Dermis blood vessel endothelial cell (primary cell): ENCODE data around the gene DCTN3. TPM values are rescaled to one million over a fixed set of nuclear protein-coding genes. Genes with fewer than 3 reads are reported as not detected.

Source experiments
- DNase-seq: peaks from one replicate; pipeline ENCODE4 v3.0.0; 2010
- total RNA-seq: library from RNA; depleted of rRNA; stranded (reverse); fragments of >200 nt; gene quantifications from 2 replicates; pipeline ENCODE4 v1.2.3, GENCODE V29; 2014

Gene DCTN3
- total RNA-seq, 1 donor from 2014 or later = 65.3 TPM

DNA sequence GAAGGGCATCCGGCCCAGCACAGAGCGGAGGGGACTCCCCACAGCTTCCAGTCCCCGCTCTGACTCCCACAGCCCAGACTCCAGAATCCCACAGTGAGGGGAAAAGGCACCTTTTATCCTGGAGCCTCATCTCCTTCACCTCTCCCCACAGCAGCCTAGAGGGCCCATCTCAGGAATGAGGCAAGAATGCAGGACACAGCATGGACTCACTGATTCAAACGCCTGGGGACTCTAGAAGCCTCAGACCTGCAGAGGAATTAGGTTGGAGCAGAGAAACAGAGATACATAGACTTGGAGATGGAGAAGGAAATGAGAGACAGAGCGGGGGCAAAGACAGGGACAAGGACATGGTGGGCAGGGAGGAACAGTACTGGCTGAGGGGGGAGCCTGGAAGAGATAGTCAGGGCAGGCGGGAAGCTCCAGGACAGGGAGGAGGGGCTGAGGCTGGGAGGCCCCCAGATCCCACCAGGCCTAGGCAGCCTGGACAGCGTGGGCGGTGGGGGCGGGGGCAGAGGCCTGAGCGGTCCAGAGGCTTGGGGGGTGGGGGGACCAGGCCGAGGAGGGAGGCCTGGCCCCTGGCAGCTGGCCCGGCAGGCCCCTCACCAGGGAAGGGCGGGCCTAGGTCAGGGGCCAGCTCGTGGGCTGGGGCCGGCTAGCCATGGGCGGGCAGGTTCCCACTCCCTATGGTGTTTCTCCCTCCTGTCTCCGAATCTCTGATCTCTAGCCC lies 46.5 kb downstream of the DCTN3 start:
- DNase-seq = no peak

DNA sequence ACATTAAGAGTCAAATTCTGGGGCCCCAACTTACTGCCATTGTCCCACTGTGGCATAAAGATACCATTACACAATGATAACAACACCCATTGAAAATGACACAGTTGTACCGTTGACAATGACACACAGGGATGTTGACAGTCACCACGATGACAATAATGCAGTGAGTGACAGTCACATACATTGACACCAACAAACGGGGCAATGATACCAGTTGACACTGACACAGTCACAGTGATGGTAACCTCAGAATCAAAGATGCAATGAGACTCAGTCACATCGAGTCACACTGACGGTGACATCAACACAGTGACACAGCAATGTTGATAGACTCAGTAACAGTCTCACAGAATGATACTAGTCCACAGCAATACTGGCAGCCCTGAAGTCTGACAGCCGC lies 47.7 kb downstream of the DCTN3 start:
- no peak for DNase-seq

DNA sequence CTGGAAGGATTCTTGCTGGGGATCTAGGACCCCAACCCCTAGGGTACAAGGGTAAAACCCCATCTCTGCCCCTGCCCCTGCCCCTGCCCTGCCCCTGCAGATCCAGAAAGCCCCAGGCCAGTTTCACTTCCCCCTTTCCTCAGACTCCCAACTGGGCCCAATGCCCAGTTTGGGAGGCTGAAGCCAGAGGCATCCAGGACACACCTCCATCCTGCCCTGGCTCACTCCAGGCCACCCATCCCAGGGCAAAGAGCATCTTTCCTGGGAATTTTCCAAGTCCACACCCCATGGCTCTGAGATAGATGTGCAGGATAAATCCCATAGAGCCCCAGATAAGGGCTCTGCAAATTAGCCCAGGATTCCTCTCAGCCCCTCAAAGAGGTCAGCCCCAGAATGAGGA lies 48.2 kb downstream of the DCTN3 start:
- no peak for DNase-seq

DNA sequence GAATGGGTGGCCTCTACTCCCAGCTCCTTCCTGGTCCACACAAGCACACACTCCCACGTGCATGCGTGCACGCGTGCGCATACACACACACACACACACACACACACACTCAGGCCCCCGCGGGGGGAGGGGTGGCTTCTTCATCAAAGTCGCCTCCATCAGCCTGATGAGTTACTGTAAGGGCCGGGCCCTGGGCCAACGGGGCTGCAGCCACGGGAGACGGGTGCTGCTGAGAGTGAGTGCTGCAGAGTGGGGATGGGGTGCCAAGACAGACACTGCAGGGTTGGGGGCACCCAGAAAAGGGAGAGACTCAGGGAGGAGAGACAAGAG lies 48.8 kb downstream of the DCTN3 start:
- no peak for DNase-seq

DNA sequence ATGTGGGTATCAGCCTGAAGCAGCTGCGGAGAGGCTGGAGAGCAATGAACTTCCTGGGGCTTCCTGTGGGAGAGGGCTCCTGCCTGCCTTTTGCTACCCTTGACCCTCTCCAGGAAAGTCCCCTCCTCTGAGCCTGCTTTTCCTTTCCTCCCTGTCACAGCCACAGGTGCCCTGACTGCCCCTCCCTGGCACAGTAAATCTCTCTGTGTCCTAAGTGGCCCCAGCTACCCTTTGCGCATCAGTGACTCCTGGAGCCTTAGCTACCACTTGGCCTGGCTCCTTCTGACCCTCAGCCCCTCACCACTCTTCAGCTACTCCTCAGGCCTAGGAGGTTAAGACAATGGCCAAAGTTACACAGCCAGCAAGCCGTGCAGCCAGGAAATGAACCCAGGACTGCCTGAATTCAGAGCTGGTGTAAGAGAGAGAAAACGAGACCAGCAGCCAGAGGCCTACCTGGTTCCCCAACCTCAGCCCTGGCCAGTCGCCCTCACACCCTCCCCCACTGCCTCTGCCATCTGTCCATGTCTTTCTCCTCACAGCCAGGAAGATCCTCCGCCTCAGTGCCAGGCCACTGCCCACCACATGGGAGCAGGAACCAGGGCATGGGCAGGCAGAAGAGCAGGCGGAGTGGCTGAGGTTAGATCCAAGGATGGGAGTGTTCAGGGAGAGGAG lies 49.4 kb downstream of the DCTN3 start:
- no peak for DNase-seq

DNA sequence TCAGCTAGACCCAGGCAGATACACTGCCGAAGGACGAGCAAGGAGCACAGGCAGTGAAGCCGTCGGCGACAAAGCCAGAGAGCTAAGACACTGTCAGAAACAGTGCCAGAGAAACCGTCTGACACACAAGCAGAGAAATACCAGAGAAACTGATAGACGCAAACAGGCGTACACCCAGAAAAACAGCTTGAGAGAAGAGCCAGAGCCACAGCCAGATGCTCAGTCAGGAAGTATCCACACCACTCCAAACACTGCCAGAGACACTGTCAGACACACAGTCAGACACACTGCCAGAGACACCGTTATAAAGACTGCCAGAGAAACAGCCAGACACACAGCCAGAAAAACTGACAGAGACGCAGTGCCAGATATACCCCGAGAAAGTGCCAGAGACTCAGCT lies 49.9 kb downstream of the DCTN3 start:
- DNase-seq = no peak

DNA sequence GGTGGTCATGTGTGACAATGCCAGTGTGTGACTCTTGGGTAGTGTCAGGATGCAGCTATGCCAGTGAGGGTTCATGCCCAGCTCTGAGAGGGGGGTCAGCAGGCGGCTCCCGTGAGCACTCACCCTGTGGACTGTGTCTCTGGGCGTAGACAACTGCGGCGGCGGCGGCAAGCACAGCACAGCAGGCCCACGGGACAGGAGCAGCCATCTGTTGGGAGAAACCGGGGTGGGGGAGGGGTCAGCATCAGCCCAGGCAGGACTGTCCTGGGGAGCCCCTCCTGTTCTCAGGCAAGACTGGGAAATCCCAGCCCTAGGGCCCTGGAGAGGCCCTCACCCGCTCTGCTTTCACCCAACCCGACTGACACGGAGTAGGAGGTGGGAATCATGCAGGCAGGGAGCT lies 51.5 kb downstream of the DCTN3 start:
- DNase-seq = no peak

DNA sequence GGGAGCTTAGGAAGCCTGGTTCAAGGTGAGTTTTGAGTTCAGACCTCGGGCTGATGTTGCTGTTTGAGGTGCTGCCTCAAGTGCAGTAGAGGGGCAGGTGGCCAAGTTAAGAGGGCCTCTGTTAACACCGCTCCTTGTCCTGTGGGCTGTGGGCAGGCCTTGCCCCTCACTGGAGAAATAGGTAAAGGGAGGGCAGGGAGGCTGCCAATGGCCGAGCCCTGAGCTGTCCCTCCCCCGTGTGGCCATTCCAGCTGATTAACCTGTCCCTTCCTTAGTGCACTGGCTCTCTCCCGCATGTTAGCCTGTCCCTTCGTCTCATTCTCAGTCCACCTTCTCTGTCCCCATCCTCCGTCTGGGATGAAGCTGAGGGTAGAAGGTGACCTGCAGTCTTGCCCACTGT lies 52.2 kb downstream of the DCTN3 start:
- no peak for DNase-seq

DNA sequence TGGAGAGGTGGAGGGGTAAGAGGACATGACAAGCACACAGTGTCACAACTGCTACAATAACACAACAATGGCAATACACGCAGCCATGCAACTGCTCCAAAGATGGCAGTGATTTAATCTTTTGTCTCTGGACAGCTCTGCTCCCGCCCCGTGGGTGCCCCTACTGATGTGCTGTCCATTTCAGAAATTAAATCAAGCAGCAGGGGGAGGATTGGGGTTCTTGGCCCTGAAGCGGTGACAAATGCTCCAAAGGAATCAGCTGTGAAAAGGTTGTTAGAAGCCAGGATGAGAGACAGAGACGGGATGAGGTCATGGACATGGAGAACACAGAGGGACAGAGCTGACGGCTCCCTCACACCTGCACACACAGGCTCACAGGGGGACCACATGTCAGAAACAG lies 53.3 kb downstream of the DCTN3 start:
- no peak for DNase-seq

DNA sequence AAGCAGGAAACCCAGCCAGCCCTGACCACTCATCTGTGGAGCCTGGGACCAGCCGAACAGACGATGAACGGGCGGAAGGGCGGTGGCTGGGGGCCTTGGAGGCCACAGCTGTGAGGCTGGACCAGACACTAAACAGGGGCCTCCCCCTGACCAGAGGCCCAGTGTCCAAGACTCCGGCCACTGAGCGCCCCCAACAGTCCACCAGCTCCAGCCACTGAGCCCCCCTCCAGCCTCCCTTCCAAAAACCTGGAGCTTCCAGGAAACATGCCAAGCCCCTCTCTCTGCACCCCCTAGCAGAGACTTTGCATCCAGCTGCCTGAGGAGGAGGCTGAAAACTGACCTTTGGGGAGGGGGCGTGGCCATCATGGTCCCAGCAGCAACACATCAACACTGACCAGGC lies 54.0 kb downstream of the DCTN3 start:
- no peak for DNase-seq

DNA sequence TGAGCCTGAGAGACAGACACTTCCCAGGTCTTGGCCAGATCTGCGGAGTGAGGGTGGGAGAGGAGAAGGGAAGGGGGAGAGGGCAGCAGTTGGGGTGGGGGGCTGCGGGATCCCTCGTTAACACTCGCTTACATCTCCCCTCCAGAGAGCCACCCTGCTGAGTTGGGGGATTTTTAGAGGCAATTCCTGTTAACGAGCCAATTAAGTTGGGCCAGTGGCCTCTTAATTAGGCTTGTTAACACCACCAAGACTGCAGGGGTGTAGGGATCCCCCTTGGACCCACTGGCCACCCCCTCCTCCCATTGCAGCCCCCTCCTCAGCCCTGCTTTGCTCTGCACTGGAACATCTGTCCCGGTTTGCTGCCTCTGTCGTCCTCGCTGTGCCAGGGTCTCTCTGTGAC lies 54.4 kb downstream of the DCTN3 start:
- no peak for DNase-seq

DNA sequence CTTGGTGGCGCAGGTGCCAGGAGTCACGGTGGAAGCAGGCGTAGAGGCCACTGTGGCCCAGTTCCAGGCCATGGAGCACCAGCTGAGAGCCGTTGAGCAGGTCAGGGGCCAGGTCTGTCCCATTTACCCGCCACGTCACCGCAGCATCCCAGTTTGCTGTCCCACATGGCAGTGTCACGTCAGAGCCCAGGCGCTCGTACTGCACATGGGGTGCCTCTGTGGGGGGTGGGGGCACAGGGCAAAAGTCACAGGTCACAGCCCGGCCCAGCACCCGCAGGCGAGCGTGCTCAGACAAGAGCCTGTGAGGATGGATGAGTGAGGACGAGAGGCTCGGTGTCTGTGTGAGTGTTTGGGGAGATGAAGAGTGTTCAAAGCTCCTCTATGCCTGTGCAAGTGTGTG lies 55.7 kb downstream of the DCTN3 start:
- no peak for DNase-seq

Other genes starting within 250 kb of the DCTN3 start
- 4.9 and 8.0 TPM in 2 replicates for gene MYORG, start 243.6 kb downstream of the DCTN3 start, total RNA-seq
- gene FAM219A, start 161.9 kb downstream of the DCTN3 start, total RNA-seq = 9.2 and 14.7 TPM in 2 replicates
- not detected in 2 replicates for gene DNAI1, start 161.7 kb downstream of the DCTN3 start, total RNA-seq
- 0.42 TPM in 1 of 2 replicates, not detected in the other for gene ENHO, start 97.5 kb downstream of the DCTN3 start, total RNA-seq
- not detected in 2 replicates for gene CNTFR, start 30.8 kb downstream of the DCTN3 start, total RNA-seq
- gene RPP25L, start 8.4 kb downstream of the DCTN3 start, total RNA-seq = 21.4 and 31.8 TPM in 2 replicates
- 0.09 and 0.51 TPM in 2 replicates for gene ARID3C, start 8.6 kb upstream of the DCTN3 start, total RNA-seq
- gene SIGMAR1, start 17.3 kb upstream of the DCTN3 start, total RNA-seq = 37.1 and 63.5 TPM in 2 replicates
- 36.8 and 45.3 TPM in 2 replicates for gene GALT, start 26.2 kb upstream of the DCTN3 start, total RNA-seq
- gene IL11RA, start 31.7 kb upstream of the DCTN3 start, total RNA-seq = 7.0 and 10.4 TPM in 2 replicates
- not detected in 2 replicates for gene CCL27, start 42.2 kb upstream of the DCTN3 start, total RNA-seq
- gene CCL19, start 70.8 kb upstream of the DCTN3 start, total RNA-seq = not detected in 2 replicates
- 1.4 and 2.5 TPM in 2 replicates for gene CCL21, start 89.6 kb upstream of the DCTN3 start, total RNA-seq